B cell (primary cell): ENCODE results near the gene CDK6.

Experiments
- CTCF ChIP-seq: fragments of 200-600 bp; IDR thresholded peaks from one replicate; pipeline ENCODE4 v1.8.0; 2022; ENCODE audit warnings: antibody characterized with exemption, mild to moderate bottlenecking
- EZH2 ChIP-seq: IDR thresholded peaks from 2 replicates; pipeline ENCODE4 v1.6.1; 2012; ENCODE audit warnings: borderline replicate concordance, low read depth, mild to moderate bottlenecking, moderate library complexity, low read length; ENCODE audit not compliant: insufficient read depth, poor library complexity, severe bottlenecking

GRCh38 chr7:92557249-92557648, 279.1 kb downstream of the CDK6 start:
- no peak for TF ChIP-seq CTCF
- no peak for TF ChIP-seq EZH2
